Skeletal muscle satellite cell (primary cell): ENCODE data around the gene CAPZA2.
"Not testable (repeated sequence)": the region's sequence is repeated elsewhere in the genome, so short reads cannot be mapped to it uniquely, and the experiment has no call there.

ENCODE experiments used
- H3K27me3 ChIP-seq: 2 replicates; pipeline ENCODE4 v1.7.0; 2013; ENCODE audit warnings: low read length; ENCODE audit not compliant: control insufficient read depth, insufficient read depth
- H3K36me3 ChIP-seq: 2 replicates; pipeline ENCODE4 v1.7.0; 2013; ENCODE audit warnings: mild to moderate bottlenecking, control low read depth, low read length; ENCODE audit not compliant: insufficient read depth
- H3K4me1 ChIP-seq: 2 replicates; pipeline ENCODE4 v1.7.0; 2013; ENCODE audit warnings: low read length; ENCODE audit not compliant: control insufficient read depth, insufficient read depth
- H3K4me2 ChIP-seq: 2 replicates; pipeline ENCODE4 v1.7.0; 2013; ENCODE audit warnings: mild to moderate bottlenecking, low read length
- H3K4me3 ChIP-seq: 2 replicates; pipeline ENCODE4 v1.7.0; 2013; ENCODE audit warnings: low read length
- H3K9ac ChIP-seq: 2 replicates; pipeline ENCODE4 v1.7.0; 2013; ENCODE audit warnings: mild to moderate bottlenecking, low read depth, low read length, moderate library complexity
- H3K9me3 ChIP-seq: replicated peaks from 2 replicates; pipeline ENCODE4 v1.7.0; 2013; ENCODE audit warnings: mild to moderate bottlenecking, control low read depth, low read length

Gene CAPZA2

DNA sequence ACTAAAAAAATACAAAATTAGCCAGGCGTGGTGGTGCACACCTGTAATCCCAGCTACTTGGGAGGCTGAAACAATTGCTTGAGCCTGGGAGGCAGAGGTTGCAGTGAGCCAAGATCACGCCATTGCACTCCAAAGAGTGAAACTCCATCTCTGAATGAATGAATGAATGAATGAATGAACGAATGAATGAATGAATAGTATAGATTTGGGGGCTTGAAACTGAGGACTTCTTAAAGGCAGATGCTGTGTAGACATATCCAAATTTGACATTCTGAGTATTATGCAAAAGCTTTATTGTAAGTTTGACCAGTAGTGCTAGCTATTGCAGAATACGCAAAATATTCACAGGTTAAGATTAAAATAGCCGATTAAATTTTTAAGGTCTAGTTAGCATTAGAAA is 60.2 kb downstream of the CAPZA2 start:
- Histone ChIP-seq H3K4me1 (no peaks in the 10 kb centered on the region), H3K36me3 (peaks cover 25% of the 10 kb centered on the region), H3K4me2 (no peak overlapping the region), H3K9me3 (no peaks in the 10 kb centered on the region), H3K9ac (no peak overlapping the region), H3K4me3 (no peak overlapping the region), H3K27me3 (no peaks in the 10 kb centered on the region)

DNA sequence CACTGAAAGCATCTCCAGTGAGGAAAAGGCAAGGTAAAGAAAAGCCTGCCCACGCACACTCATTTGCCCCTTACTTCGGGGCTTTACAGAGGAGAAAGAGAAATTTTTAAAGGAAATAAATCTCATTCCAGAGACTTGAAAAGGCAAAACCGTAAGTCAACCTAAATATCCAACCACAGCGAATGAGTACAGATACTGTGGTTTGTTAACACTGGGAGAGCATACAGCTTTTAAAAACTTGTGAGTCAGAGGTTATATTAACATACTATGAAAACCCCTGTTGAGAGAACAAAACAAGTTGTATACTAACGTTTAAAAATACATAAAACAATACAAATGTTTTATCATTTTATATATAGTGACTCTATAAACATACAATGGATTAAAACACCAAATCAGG is 62.4 kb downstream of the CAPZA2 start:
- no peaks in the 10 kb centered on the region for H3K9me3 ChIP-seq
- H3K9ac ChIP-seq, result no peak overlapping the region
- peaks cover 7% of the 10 kb centered on the region for H3K36me3 ChIP-seq
- H3K27me3 ChIP-seq, result no peaks in the 10 kb centered on the region
- no peak overlapping the region for H3K4me3 ChIP-seq
- no peak overlapping the region for H3K4me2 ChIP-seq
- H3K4me1 ChIP-seq, result no peaks in the 10 kb centered on the region

DNA sequence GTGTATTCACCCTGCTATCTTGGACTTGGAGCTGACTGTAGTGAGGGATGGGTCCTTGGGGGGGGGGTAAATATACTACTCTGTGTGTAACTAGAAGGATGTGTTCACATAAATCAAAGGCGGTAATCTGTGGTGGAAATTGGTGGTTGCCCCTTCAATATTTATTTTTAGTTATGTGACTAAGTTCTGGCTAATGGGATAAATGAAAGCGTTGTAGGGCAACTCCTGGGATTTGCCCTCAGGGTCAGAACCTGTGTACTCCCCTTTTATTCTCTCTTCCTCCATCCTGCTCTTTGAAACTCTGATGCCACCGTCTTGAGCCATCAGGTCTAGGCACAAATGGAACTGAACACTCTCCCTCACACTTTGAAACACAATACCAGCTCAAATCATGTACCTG is 66.6 kb downstream of the CAPZA2 start:
- Histone ChIP-seq H3K4me2 (no peak overlapping the region), H3K9ac (no peak overlapping the region), H3K27me3 (no peaks in the 10 kb centered on the region), H3K4me3 (no peak overlapping the region), H3K36me3 (no peaks in the 10 kb centered on the region), H3K4me1 (peaks cover 4% of the 10 kb centered on the region), H3K9me3 (no peaks in the 10 kb centered on the region)

DNA sequence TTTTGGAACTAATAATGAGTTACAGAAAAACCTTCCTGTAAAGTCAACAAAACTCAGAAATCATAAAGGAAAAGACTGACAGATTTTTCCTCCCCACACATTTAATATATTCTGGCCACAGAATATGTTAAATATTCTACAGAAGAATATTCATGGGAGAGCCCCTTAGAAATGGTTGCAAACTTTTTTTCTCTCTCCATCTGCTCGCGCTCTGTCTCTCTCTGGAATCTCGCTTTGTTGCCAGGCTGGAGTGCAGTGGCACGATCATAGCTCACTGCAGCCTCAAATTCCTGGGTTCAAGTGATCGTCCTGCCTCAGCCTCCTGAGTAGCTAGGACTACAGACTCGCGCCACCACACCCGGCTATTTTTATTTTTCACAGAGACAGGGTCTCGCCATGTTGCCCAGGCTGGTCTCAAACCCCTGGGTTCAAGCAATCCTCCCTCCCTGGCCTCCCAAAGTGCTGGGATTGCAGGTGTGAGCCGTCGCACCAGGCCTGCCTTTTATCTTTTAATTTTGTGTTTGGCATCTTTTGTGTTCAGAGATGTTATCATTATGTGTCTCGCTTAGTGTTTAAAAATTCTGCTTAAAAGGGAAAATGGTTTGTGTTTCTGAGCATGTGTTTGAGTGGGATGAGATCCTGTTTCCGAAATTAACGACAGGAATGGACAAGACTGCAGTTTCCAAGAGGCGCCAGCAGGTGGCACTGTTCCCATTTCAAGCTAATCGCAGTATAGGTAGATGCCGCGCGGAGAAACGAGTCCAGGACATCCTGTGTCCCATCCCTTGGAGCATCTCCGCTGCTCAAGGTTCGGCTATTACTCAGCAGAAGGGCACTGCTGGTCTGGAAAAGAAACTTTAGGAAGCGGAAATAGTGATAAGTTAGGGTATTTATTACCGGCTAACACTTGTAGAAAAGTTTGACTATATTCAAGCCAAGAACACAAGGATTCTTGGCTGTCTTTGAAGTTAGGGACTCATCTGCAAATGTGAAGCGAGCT is 67.8 kb downstream of the CAPZA2 start:
- H3K9me3 ChIP-seq, result no peaks in the 10 kb centered on the region
- no peak overlapping the region for H3K9ac ChIP-seq
- no peak overlapping the region for H3K4me3 ChIP-seq
- H3K4me1 ChIP-seq, result peaks cover 4% of the 10 kb centered on the region
- no peaks in the 10 kb centered on the region for H3K36me3 ChIP-seq
- no peaks in the 10 kb centered on the region for H3K27me3 ChIP-seq
- H3K4me2 ChIP-seq, result peak overlapping the region; percentile 74

DNA sequence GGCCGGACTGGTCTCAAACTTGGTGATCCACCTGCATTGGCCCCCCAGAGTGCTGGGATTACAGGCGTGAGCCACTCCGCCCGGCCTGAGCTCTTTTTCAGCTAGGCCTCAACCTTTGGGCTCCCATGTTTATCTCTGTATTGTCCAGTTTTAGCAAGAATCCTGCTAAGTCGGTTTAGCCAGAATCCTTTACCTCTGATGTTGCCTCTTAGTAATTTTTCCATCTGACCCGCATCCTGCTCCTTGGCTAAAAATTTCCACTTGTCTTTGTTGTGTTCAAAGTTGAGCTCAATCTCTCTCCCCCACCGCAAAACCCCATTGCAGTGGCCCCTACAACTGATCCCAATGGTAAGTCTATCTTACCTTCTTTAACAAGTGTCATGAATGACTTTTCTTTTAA is 70.2 kb downstream of the CAPZA2 start:
- Histone ChIP-seq H3K9ac (no peak overlapping the region), H3K9me3 (no peaks in the 10 kb centered on the region), H3K36me3 (no peaks in the 10 kb centered on the region), H3K4me1 (peaks cover 4% of the 10 kb centered on the region), H3K4me3 (no peak overlapping the region), H3K27me3 (peaks cover 6% of the 10 kb centered on the region), H3K4me2 (no peak overlapping the region)

DNA sequence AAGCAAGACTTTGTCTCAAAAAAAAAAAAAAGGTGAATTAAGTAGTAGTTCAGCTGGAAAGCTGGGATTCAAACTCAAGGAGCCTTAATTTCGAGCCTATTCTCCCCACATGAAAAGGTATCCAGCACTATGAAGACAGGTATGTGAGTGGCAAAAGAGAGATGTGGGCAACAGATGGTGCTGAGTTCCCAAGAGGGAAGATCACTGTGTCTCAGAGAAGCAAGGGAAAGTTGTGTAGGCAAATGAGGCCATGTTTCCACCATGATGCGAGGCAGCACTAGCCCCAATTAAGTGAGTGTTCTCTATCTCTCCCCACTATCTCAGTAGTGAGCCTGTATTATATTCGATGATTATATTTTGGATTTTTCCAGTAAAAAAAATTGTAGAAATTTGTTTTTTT is 71.1 kb downstream of the CAPZA2 start:
- Histone ChIP-seq H3K9me3 (no peaks in the 10 kb centered on the region), H3K9ac (no peak overlapping the region), H3K4me2 (no peak overlapping the region), H3K36me3 (no peaks in the 10 kb centered on the region), H3K27me3 (peaks cover 6% of the 10 kb centered on the region), H3K4me3 (no peak overlapping the region), H3K4me1 (peaks cover 4% of the 10 kb centered on the region)

DNA sequence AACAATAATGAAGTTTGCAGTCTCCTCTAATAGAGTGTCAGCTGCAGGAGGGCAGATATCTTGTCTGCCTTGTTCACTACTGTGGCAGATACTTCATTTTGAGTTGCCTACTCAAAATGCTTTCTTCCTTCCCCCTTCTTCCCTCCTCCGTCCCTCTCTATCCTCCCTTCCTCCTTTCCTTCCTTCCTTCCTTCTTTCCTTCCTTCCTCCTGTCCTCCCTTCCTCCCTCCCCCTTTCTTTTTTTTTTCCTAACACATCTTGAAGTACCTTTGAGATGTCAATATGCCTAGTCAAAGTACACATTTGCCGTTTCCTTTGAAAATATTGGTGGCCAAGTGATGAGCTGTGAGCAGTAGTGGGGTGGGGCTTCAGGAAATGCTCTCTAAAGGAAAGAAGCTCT is 72.2 kb downstream of the CAPZA2 start:
- Histone ChIP-seq H3K36me3 (no peaks in the 10 kb centered on the region), H3K9ac (no peak overlapping the region), H3K9me3 (no peaks in the 10 kb centered on the region), H3K27me3 (peaks cover 6% of the 10 kb centered on the region), H3K4me1 (peaks cover 4% of the 10 kb centered on the region), H3K4me2 (no peak overlapping the region), H3K4me3 (no peak overlapping the region)

DNA sequence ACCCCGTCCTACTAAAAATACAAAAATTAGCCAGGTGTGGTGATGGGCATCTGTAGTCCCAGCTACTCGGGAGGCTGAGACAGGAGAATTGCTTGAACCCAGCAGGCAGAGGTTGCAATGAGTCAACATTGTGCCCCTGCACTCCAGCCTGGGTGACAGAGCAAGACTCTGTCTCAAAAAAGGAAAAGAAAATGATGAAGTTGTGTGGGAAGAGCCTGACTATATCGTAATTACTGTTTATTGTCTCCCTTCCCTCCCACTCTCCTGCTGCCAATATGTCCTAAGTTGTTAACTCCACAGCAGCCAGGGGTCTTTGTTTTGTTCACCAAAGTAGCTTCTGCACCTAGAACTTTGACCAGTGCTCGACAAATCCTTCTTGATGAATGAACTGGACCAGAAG is 74.5 kb downstream of the CAPZA2 start:
- H3K36me3 ChIP-seq, H3K4me3 ChIP-seq: not testable (repeated sequence)

DNA sequence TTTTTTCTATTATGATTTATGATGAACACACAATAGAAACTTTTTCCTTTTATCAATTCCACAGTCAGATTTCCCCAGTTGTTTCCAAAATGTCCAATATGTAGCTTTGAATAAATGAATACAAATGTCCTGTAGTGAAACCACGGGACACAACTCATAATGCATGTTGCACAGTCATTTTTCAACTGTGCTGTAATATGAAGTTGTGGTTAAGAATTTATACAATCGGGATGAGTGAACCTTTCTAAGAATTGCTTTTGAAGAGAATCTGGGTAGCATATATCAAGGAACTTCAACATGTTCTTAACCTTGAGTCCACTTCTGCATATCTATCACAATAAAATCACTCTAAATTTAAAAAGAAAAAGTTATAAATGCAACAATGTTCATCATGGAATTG is 76.3 kb downstream of the CAPZA2 start:
- H3K4me2 ChIP-seq, result no peak overlapping the region
- no peak overlapping the region for H3K9ac ChIP-seq

More for the DNA sequence above, 74.5 kb downstream of the CAPZA2 start:
- not testable (repeated sequence) for H3K9ac ChIP-seq, H3K4me2 ChIP-seq, H3K27me3 ChIP-seq, H3K9me3 ChIP-seq, H3K4me1 ChIP-seq

DNA sequence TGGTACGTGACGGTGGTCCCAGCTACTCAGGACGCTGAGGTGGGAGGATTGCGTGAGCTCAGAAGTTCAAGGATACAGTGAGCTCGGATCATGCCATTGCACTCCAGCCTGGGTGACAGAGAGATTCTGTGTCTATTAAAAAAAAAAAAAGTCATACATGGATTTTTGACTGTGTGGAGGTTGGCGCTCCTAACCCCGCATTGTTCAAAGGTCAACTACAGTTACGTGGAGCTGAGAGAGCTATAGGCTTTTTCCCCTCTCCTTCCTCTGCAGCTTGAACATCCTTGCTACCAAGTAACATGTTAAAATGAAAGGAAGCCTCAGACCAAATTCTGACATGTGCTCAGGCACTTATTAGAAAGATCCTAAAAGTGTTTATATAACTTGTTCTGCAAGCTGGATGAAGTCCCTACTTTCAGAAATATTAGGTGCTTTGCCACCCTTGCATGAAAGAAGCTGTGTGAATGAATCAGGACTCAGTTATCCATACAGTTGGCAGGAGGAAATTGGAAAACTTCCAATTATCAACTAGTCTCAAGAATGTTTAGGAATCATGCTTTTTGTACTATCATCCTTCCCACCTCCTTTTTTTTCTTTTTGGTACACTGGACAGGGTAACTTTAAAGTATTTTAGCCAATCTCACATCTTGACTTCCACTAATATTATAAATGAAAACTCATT is 78.4 kb downstream of the CAPZA2 start:
- no peaks in the 10 kb centered on the region for H3K9me3 ChIP-seq
- H3K4me1 ChIP-seq, result no peaks in the 10 kb centered on the region
- H3K36me3 ChIP-seq, result no peaks in the 10 kb centered on the region
- H3K4me2 ChIP-seq, result no peak overlapping the region
- H3K4me3 ChIP-seq, result no peak overlapping the region
- H3K9ac ChIP-seq, result no peak overlapping the region
- peaks cover 3% of the 10 kb centered on the region for H3K27me3 ChIP-seq

More for the DNA sequence above, 76.3 kb downstream of the CAPZA2 start:
- no peaks in the 10 kb centered on the region for H3K36me3 ChIP-seq
- H3K27me3 ChIP-seq, result peaks cover 6% of the 10 kb centered on the region
- no peaks in the 10 kb centered on the region for H3K4me1 ChIP-seq
- H3K9me3 ChIP-seq, result no peaks in the 10 kb centered on the region
- no peak overlapping the region for H3K4me3 ChIP-seq

DNA sequence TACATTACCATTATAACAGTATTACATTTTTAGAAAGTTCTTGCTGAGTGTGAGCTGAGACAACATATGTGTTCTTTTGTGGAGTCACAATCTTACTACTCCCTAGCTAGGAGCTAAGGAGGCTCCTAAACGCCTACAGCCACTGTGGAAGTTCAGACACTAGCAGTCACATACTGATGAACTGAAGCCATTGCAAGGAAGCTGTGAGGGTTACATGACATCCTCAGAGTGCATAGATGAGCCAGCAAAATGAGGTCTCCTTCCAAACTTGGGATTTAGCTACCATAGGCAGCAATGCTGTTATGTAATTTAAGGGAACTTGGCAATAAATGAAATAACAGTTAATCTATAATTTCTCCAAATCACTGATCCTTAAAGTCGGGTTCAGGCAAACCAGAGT is 80.1 kb downstream of the CAPZA2 start:
- H3K4me1 ChIP-seq, result no peaks in the 10 kb centered on the region
- H3K36me3 ChIP-seq, result no peaks in the 10 kb centered on the region
- no peak overlapping the region for H3K9ac ChIP-seq
- H3K9me3 ChIP-seq, result no peaks in the 10 kb centered on the region
- H3K4me2 ChIP-seq, result no peak overlapping the region
- no peaks in the 10 kb centered on the region for H3K27me3 ChIP-seq
- H3K4me3 ChIP-seq, result no peak overlapping the region
